22Rv1 (cell line): ENCODE data around the gene HECW1.

ENCODE experiments used
- H3K27ac ChIP-seq: fragments of 450-650 bp; 2 replicates; pipeline ENCODE4 v1.5.1; 2017
- ZFX ChIP-seq: fragments of 450-650 bp; IDR thresholded peaks from 2 replicates; pipeline ENCODE4 v1.6.1; 2017; ENCODE audit warnings: antibody characterized with exemption, borderline replicate concordance
- TF ChIP-seq, protein P1 (sequence below): fragments of 450-650 bp; IDR thresholded peaks from 2 replicates; pipeline ENCODE4 v1.5.1; 2017; ENCODE audit warnings: mild to moderate bottlenecking

HECW1 gene

DNA sequence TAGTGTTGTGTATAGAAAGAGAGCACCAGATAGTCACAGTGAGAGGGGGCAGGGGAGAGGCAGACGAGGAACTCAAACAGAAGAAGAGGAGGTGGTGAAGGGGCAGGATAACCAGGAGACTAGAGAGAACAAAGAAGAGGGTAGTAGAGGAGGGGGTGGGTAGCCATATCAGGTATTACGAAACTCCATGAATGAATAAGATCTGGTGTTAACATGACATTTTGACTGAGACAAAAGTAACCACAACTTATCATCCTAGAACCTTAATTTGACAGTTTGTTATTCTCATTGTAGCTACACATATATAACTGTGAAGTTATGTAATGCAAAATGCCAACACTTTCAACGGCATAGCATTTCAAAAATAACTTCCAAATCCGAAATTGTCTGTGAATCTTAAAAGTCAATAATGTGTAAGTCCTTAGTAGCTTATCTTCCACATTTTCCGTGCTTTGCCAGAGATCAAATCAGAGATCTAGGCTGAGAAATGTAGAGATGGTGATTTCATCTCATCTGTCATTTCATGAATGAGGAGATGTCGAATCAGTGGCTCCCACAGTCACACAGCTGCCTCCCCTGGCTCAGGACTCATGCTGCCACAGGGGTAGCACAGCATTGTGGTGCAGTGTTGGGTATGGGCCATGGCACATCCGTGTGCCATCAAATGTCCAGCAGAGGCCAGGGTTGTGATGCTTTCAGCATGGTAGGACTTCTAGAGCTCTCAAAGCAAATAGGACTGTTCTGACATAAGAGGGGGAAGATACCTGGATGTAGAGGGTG is 202.1 kb downstream of the HECW1 start:
- no peak overlapping the region for H3K27ac ChIP-seq
- TF ChIP-seq, protein P1, sequence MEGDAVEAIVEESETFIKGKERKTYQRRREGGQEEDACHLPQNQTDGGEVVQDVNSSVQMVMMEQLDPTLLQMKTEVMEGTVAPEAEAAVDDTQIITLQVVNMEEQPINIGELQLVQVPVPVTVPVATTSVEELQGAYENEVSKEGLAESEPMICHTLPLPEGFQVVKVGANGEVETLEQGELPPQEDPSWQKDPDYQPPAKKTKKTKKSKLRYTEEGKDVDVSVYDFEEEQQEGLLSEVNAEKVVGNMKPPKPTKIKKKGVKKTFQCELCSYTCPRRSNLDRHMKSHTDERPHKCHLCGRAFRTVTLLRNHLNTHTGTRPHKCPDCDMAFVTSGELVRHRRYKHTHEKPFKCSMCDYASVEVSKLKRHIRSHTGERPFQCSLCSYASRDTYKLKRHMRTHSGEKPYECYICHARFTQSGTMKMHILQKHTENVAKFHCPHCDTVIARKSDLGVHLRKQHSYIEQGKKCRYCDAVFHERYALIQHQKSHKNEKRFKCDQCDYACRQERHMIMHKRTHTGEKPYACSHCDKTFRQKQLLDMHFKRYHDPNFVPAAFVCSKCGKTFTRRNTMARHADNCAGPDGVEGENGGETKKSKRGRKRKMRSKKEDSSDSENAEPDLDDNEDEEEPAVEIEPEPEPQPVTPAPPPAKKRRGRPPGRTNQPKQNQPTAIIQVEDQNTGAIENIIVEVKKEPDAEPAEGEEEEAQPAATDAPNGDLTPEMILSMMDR: no peak
- no peak for TF ChIP-seq ZFX

DNA sequence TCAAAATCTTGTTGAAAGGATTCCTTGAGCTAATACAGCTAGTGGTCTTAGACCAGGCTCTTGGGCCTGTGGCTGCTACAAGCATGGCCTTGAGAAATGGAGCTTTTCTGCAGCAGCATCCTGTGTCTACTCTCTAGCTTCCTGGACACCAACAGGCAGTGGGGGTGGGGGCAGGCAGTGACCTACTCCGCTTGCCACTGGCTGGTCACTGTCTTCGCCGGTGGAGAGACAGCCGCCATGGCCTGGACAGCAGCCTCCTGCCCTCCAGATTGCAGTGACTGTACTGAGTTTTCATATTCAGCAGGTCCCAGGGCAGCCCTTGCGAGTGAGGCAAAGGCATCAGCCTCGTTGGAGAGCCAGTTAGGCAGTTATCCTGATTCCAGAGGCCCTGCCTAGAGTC is 204.6 kb downstream of the HECW1 start:
- H3K27ac ChIP-seq: no peak overlapping the region
- TF ChIP-seq ZFX: no peak
- TF ChIP-seq, protein P1: no peak

DNA sequence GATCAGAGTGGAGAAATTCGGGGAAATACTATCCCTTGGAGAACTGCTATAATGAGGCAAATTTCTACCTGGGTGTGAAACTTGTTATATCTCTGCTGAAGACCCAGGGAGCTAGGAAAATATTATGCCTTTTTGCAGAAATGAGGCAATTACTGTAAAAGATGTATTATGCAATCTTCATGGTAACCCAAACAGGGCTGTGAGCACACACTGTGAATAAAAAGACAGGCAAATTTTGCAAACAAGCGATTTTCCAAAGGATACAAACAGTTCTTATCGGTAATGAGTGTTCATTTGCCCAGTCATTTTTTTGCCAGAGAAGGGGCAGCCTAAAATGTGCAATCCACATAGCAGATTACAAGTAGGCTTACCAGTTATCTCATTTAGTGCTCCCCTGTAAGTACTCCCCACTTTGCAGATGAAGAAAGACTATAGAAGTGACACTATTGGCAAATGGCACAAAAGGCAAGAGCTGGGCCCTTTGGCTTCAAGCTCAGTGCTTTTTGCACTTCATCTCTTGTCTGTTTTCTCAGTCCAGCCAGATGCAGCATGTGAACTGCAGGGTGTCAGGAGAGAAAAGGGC is 205.8 kb downstream of the HECW1 start:
- H3K27ac ChIP-seq: no peak overlapping the region
- TF ChIP-seq ZFX: no peak
- TF ChIP-seq, protein P1: no peak

DNA sequence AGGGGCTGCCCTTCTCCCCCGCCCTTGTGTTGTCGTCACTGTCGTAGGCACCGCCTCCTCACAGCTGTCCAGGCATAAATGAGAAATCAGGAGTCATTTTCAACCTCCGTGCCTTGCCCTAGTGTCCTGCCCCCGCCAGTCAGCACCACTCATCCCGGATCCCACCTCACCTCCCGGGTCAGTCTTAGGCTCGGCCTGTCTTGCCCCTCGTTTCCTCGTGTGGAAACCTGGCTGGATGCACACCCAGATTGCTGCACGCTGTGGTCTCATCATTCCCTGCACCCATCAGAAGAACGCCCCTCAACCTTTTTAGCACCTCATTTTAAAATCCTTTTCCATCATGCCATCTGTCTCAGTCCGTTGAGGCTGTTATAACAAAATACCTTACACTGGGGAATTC is 213.1 kb downstream of the HECW1 start:
- no peak overlapping the region for H3K27ac ChIP-seq

DNA sequence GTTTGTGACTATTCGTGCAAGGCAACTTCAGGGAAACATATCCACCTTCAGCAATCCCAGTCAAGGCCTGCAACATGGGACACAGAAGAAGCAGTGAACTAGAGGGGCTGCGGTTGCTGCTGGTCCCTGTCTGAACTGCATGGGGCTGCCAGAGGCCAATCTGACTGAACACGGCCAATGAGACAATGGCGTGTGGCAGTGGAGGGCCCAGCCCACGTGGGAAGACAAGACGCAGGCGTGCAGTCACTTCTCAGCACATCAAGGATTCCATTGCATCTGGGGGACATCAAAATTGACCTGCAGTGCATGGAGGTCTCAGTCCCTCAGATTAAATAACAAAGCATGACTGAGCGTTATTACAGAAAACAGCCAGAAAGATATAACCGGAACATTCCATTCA is 215.9 kb downstream of the HECW1 start:
- no peak overlapping the region for H3K27ac ChIP-seq
- TF ChIP-seq ZFX: no peak
- TF ChIP-seq, protein P1: no peak

More for the DNA sequence above, 213.1 kb downstream of the HECW1 start:
- TF ChIP-seq, protein P1: no peak
- no peak for TF ChIP-seq ZFX

DNA sequence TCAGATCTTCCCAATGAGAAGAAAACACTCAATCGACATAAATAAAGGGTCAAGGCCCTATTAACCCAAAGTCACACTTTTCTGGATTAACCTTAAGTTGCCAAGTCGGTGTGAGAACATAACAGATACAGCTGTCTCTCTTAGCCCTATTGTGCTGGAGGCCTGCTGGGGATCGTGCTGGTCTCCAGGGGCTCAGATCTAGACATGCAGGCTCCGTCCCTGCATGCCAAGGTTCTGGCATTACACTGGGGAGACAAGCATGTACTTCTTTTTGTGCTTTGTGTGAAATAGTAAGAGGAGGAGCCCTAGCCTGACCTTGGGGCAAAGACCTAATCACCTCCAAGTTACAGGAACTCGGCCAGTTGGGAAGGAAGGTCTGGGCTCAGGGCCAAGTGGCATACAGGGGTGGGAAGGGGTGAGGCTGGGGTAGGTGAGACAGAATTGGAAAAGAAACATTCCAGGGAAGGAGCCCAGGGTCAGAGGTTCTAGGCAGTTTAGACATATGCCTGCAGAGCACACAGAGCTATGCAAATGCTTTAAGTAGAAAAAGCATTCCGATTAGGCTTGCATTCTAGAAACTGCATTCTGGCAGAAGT is 216.4 kb downstream of the HECW1 start:
- H3K27ac ChIP-seq: no peak overlapping the region
- TF ChIP-seq, protein P1: no peak
- no peak for TF ChIP-seq ZFX

DNA sequence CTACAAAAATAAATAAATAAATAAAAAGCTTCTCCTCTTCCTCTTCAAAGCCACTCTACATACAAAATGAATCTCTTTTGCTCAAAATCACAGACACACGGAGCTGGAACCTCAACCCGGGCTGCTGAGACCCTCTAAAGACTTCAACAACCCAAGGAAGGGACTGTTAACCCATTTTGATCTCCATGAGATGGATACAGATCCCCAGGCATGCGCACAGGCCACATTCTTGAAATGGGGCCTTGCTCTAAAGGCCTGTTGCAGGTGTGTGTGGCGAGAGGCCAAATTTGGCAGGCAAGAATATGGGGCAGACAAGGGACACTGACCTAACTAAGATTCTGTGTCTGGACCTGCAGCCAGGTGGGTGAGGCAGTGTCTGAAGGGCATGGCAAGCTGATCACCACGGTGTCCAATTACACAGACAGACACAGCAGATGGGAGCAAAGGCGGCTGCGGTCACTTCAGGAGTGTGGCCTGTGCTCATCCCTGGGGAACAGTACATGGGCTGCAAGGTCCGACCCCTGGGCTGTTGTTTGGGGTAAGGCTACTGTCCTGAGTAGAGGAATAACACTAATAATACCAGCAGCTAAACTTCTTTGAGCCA is 219.8 kb downstream of the HECW1 start:
- TF ChIP-seq ZFX: no peak
- TF ChIP-seq, protein P1: no peak
- H3K27ac ChIP-seq: no peak overlapping the region
